ENCODE measurements around the gene TES. TPM values are rescaled to one million over a fixed set of nuclear protein-coding genes. Genes with fewer than 3 reads are reported as not detected.
"Not testable (repeated sequence)": the region's sequence is repeated elsewhere in the genome, so short reads cannot be mapped to it uniquely, and the experiment has no call there.

TES gene
- total and polyA plus RNA-seq, 2 of the 8 experiments (the other 6 are each of a cell fraction or from before 2014, with no cell fraction given) = 18.2 to 36.3 TPM

DNA sequence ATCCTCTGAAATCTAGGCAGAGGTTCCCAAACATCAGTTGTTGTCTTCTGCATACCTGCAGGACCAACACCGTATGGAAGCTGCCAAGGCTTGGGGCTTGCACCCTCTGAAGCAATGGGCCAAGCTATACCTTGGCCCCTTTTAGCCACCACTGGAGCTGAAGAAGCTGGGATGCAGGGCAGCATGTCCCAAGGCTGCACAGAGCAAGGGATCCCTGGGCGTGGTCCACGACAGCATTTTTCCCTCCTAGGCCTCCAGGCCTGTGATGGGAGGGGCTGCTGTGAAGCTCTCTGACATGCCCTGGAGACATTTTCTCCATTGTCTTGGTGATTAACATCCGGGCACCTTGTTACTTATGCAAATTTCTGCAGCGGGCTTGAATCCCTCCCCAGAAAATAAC lies 34.5 kb downstream of the TES start:
- H2BK120ac ChIP-seq (replicated peaks; ENCODE audit: low read depth, low read length); H3K56ac ChIP-seq (replicated peaks; ENCODE audit: insufficient read length, low read depth, low read length); H2BK20ac ChIP-seq (ENCODE audit: low read length); H3K4me3 ChIP-seq (ENCODE audit: extremely low read depth in 1 of 4, insufficient read depth in 2 of 4, low read depth in 3 of 4, low read length in 4 of 4); H2BK5ac ChIP-seq (ENCODE audit: low read depth, low read length); H3K79me2 ChIP-seq (ENCODE audit: control insufficient read depth in 1 of 2, insufficient read depth in 2 of 2, low read length in 2 of 2); H3K9ac ChIP-seq (replicated peaks in 1 of 4; ENCODE audit: extremely low read depth in 1 of 4, low read depth in 3 of 4, low read length in 3 of 4); H2AK5ac ChIP-seq (ENCODE audit: low read depth, low read length); H2BK15ac ChIP-seq (ENCODE audit: low read length); H4K20me1 ChIP-seq (replicated peaks in 1 of 2; ENCODE audit: control insufficient read depth in 1 of 2, insufficient read depth in 2 of 2, low read length in 2 of 2); H3K27me3 ChIP-seq (replicated peaks in 1 of 4; ENCODE audit: control insufficient read depth in 3 of 4, extremely low read depth in 1 of 4, insufficient read depth in 3 of 4, low read length in 3 of 4); H4K8ac ChIP-seq (ENCODE audit: extremely low read depth, insufficient read depth, low read length); H2BK12ac ChIP-seq (ENCODE audit: low read depth, low read length); H3K36me3 ChIP-seq (ENCODE audit: control insufficient read depth in 2 of 4, insufficient read depth in 4 of 4, low read length in 3 of 4); H3K23ac ChIP-seq (ENCODE audit: insufficient read length); H3K27ac ChIP-seq (ENCODE audit: low read depth, low read length); H4K5ac ChIP-seq (ENCODE audit: insufficient read length, low read depth, low read length); H2AFZ ChIP-seq (ENCODE audit: low read length); H3K79me1 ChIP-seq (ENCODE audit: low read depth, low read length); DNase-seq (ENCODE audit: low read depth in 1 of 2, low spot score in 2 of 2); H3K4ac ChIP-seq (replicated peaks; ENCODE audit: insufficient read length, low read depth, low read length); H3K23me2 ChIP-seq (ENCODE audit: low read depth, low read length); H3K18ac ChIP-seq (ENCODE audit: extremely low read depth, low read length); POLR2A ChIA-PET (ENCODE audit: partially characterized antibody); H3K4me1 ChIP-seq (replicated peaks in 1 of 4; ENCODE audit: control insufficient read depth in 3 of 4, insufficient read depth in 4 of 4, low read length in 3 of 4); H3K14ac ChIP-seq (ENCODE audit: insufficient read length); FAIRE-seq; H4K91ac ChIP-seq (replicated peaks; ENCODE audit: insufficient read length, low read length); H3K4me2 ChIP-seq (ENCODE audit: insufficient read depth in 1 of 2, low read depth in 2 of 2, low read length in 2 of 2): not testable (repeated sequence)
- CTCF ChIA-PET (ENCODE audit: partially characterized antibody) = interaction anchor here (1.2 to 2.4 kb wide), 5 partner anchors 12 to 346 kb away, joined by 4 to 6 read pairs (median 4); no protein-coding TSS in a partner anchor
- peaks cover 11 to 12% of the 10 kb centered on the region in 2 experiments for H3K9me3 ChIP-seq (ENCODE audit: insufficient read depth in 2 of 2, low read depth in 1 of 2, low read length in 1 of 2)
- WGBS, 2 experiments (ENCODE audit: extremely low coverage in 1 of 2, insufficient coverage in 1 of 2, insufficient read length in 1 of 2, insufficient replicate concordance in 2 of 2, low coverage in 1 of 2, low lambda C conversion rate in 2 of 2, missing lambda C conversion rate in 1 of 2) = 97% methylated on average over 5 of the region's 5 CpGs; no CpG with 5 or more reads in 1 of the 2 experiments
